GM19372 (cell line): Measurements from ENCODE around the gene VEGFA.

Experiments
- ATAC-seq: cut with Tn5 transposase; IDR thresholded peaks from one replicate; pipeline ENCODE4 v1.9.1; 2021; ENCODE audit warnings: mild to moderate bottlenecking, low read depth, moderate library complexity; ENCODE audit not compliant: unreplicated experiment

VEGFA gene

DNA sequence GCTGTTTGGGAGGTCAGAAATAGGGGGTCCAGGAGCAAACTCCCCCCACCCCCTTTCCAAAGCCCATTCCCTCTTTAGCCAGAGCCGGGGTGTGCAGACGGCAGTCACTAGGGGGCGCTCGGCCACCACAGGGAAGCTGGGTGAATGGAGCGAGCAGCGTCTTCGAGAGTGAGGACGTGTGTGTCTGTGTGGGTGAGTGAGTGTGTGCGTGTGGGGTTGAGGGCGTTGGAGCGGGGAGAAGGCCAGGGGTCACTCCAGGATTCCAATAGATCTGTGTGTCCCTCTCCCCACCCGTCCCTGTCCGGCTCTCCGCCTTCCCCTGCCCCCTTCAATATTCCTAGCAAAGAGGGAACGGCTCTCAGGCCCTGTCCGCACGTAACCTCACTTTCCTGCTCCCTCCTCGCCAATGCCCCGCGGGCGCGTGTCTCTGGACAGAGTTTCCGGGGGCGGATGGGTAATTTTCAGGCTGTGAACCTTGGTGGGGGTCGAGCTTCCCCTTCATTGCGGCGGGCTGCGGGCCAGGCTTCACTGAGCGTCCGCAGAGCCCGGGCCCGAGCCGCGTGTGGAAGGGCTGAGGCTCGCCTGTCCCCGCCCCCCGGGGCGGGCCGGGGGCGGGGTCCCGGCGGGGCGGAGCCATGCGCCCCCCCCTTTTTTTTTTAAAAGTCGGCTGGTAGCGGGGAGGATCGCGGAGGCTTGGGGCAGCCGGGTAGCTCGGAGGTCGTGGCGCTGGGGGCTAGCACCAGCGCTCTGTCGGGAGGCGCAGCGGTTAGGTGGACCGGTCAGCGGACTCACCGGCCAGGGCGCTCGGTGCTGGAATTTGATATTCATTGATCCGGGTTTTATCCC is at the start of gene VEGFA:
VEGFA (plus strand) TSS at position 686 of the 846 bp plus-strand sequence.
- ATAC-seq, result peak; percentile 46

DNA sequence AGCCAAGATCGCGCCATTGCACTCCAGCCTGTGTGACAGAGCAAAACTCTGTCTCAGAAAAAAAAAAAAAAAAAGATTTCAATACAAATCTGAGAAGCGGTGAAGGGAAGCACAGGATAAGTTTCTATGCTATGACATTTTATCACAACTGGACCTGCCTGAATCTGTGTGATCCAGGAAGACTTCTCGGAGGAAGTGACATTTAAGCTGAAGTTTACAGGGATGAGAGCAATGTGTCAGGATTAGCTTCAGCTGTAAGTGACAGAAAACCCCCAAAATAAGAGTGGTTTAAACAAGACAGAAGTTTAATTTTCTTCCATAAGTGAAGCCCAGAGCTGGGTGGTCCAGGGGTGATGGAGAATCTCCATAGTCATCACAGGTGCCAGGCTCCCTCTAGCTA is 49.0 kb upstream of the VEGFA start:
- ATAC-seq, result no peak

DNA sequence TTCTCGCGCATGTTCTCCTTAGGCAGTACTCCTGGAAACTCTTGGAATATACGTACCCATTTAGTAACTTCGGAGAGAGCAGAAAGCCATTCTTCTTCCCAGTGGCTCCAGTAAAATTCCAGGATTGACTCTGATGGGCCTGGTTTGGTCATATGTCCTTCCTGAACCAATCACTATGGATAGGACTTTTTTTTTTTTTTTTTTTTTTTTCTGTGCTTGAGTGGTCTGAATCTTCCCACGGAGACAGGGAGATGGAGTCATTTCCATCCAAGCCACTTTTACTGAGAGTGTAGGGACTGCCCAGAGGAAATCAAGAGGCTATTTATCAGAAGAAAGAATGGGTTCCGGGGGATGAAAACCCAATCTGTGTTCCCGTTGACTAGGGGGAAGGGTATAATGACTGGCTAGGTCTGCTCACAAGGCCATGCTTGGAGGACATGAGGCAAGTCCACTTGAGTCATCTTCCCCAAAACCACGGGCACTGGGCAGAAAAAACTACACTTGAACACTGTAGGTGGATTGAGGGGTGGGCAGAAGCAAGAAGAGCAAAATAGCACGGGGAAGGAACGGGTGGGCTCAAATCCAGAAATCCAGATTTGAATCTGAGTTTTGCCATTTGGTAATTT is 47.0 kb upstream of the VEGFA start:
- no peak for ATAC-seq

DNA sequence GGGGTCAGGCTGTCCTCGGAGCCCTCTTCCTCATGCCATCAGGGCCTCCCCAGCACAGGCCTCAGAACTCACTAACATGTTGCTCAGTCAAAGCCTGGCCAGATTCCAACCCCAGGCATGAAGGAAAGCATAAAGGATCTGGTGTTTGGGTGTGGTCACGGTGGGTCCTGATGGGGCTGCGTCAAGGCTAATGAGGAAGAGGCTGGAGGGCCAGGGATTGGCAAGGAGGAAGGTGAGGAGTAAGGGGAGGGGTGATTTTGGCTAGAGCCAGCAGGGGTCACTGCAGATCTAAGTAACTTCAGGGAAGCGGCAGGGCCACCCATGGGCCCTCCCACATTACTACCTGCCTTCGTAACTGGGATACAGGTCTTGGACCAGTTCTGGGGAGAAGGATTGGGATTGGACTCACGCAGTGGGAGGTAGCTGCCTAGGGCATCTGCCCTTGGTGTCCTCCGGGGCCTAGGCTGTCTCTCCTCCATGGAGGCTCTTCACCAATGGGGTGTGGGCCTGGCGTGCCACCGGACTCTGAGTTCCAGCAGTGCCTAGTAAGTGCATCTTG is 46.2 kb upstream of the VEGFA start:
- ATAC-seq, result no peak

DNA sequence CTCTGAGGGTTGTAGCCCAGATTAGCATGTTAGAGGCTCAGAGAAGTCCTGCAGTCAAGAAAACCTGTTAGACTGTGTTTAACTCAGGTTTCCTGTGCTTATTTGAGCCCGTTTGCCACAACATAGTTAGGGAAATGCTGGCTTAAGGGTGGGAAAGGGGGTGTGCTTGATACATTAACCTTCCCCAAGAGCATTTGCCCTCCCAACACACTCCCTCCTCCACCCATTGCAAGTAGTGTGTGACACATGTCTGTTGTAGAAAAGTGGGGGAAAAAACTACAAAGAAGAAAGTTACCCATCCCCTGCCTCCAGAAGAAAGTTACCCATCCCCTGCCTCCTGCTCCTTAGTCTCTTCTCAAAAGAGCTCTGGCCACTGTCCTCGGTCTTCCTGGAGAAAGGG is 45.7 kb upstream of the VEGFA start:
- ATAC-seq, result no peak

DNA sequence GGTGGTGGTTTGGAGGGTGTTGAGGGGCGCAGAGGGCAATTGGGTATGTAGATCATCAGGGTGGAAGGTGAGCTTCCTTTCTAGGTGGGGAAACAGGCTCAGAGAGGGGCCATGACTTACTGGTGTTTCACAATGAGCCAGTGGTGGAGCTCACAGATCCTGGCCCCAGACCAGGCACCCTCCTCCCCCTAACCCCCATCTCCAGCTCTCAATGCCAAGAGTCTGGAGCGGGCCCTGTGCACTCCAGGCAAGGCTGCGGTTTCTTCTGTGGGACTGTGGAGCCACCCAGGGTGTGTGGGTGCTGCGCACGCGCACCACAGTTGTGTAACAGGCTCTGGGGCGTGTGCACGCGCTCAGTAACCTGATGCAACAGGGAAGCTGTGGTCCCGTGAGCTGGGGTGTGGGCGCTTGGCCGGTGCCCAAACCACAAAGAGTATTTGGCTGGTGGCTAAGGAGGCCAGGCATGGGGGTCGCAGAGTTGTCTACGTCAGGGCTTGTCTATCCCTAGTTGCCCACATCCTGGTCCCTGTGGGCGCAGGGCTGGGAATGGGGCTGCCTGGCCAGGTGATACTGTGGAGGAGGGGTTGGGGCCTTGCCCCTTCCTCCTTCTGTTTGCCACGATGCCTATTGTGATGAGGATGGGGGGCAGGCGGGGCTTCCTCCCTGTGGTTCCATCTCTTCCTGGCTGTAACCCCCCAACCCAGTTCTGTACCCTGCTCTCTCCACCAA is 44.9 kb upstream of the VEGFA start:
- peak; percentile 80 for ATAC-seq

DNA sequence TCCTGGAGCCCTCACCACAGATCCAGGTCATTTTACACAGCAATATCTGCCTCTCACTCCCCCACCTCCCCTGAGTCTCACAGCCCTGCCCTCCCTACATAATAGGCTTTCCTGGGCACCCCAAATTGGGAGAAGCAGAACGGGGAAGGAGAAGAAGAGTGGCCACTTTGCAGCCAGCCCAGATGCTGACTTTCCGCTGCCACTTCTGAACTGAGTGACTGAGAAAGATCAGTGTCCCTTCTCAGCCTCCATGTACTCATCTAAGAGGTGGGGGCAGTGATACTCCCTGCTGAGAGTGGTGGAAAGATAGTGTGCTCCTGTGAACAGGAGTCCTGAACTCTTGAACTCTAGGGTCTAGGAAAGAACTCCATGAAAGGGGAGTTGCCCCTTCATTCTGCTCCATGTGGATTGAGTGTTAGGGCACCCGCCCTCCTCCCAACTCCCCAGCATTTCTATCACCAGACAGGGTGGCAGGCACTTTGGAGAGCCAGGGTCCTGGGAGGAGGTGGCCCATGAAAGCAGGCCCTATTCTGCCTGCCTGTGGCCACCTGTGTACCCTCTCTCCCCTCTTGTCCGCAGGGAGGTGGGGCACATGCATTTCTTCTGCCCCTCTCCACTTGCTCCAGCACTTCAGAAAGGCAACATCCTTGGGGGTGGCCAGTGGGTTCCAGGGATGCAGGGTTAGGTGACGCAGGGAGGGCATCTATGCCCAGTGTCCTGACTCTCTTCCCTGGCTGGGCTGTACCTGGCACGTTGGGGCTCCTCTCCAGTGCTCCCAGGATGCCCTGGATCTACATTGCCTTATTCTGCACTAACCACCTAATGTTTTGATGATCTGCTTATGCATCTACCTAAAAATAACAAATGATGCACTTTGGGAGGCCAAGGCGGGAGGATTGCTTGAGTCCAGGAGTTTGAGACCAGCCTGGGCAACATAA is 44.1 kb upstream of the VEGFA start:
- ATAC-seq, result no peak

DNA sequence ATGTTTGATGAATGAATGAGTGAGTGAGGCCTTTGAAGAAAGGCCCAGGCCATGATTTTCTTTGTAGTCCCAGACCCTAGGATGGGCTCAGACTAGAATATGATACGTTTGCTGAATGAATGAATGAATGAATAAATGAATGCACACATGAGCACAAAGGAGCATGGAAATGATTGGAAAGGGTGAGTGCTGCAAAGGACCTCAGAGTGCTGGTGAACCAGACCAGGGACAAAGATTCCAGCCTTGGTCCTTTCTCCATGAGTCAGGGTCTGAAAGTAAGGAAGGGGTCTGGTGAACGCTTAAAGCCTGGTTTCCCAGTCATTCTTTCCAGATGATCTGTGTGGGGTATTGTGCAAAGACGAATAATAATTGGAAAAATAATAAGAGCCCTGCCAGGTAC is 42.4 kb upstream of the VEGFA start:
- no peak for ATAC-seq

DNA sequence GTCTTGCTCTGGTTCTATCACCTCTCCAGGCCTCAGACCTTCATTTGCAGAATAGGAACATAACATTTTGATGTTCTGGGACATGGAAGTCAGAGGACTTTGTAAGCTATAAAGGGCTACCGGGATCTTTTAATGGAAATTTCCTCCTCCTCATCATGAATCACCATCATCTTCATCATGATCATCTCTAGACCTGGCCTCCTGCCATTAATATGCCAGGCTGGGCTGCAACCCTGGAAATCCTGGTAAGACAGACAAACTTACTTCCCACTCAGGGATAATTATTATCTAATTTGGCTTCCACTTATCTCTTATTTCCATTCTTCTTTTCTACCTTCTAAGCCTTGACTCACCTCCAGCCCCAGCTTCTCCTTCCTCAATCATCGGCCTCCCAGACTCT is 41.4 kb upstream of the VEGFA start:
- ATAC-seq, result no peak

DNA sequence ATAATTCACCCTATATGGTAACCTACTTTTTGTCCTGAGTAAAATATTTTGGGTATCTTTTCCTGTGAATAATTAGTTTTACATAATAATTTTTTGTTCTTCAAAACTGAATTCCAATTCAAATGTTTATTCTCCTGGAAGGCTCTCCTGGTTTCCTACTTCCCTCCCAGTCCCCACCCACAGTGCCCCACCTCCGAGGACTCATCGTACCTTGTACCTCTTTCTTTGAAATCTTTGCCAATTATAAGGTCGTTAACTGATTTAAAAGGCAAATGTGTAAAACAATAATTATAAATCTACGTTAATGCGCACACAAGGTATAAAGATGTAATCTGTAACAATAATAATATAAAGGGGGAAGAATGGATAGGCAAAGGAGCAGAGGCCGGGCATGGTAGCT is 40.5 kb upstream of the VEGFA start:
- no peak for ATAC-seq

DNA sequence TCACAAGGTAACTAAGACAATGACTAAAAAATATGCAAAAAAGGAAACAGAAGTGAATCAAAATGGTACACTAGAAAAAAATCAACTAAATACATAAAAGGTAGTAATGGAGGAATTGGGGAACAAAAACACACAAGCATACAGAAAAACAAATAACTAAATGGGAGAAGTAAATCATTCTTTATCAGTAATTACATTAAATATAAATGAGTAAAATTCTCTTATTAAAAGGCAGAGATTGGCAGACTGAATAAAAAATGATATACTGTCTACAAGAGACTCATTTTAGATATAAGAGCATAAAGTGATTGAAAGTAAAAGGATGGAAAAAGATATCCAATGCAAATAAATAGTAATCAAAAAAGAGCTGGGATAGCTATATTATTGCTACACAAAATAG is 39.4 kb upstream of the VEGFA start:
- ATAC-seq, result no peak

DNA sequence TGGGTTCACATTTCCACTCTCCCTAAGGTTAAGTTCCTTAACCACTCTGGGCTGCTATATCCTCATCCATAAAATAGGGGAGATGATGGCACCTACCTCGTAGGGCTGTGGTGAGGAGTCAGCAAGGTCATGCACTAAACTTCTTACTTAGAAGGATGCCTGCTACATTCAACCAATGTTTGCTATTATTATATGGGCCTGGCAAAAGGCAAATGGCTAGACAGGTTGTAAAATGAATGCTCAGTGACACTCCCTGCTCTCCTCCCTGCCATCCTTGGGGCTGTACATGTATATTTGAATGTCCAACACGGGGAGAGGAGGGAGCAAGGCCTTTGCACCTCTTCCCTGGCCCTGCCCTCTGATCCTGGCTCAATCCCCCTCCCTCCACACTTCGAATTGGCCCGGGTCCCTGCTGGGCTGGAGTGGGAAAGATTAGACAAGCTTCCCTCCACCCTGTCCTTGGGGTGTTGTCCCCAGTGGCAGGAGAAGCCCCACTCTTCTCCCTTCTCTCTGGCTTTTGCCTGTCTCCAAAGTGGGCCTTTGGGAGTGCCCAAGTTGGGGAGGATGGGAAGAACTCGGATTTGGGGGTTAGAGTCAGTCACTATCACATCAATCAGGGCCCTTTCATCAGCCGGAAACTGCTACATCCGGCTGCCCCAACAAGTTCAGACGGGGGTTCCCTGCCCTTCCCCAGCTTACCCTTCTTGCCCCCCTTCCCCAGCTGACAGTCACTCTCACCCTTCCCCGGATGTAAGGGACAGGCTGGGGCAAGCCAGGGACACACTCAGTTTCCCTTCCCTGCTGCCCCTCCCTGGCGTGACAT is 36.3 kb upstream of the VEGFA start:
- ATAC-seq, result no peak

DNA sequence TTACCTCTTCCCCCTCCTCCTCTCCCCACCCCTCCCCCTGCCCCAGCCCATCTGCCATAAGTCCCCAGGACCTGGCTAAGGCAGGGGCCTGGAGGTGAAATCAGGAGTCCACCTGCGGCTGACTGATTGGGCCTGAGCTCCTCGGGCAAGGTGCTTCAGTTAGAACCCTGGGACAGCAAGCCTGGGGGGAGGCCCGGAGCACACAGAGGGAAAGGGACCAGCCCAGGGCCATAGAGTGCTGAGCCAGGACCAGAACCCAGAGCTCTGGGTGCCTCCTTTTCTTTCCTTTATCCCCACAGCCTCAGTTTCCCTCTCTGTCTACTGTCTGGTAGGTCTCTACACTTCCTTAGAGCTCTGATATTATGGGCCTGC is 35.7 kb upstream of the VEGFA start:
- no peak for ATAC-seq

DNA sequence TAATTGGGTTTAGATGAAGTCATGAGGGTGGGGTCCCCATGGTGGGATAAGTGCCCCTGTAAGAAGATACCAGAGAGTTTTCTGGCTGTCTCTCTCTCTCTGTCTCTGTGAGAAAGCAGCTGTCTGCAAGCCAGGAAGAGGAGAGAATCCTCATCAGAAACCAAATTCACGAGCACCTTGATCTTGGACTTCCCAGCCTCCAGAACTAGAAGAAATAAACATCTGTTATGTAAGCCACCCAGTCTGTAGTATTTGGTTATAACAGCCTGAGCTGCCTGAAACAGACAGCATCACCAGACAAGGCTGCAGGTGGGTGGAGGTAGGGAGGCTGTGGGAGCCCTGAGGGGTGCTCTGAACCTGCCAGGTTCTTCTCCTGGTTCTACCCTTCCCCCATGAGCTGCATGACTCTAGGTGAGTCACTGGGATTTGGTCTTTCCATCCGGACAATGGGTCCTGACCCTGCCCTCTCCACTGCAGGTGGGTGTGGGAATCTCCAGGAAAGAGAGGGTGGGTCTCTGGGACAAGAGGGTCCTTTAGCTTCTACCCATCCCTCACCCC is 34.3 kb upstream of the VEGFA start:
- ATAC-seq, result no peak

DNA sequence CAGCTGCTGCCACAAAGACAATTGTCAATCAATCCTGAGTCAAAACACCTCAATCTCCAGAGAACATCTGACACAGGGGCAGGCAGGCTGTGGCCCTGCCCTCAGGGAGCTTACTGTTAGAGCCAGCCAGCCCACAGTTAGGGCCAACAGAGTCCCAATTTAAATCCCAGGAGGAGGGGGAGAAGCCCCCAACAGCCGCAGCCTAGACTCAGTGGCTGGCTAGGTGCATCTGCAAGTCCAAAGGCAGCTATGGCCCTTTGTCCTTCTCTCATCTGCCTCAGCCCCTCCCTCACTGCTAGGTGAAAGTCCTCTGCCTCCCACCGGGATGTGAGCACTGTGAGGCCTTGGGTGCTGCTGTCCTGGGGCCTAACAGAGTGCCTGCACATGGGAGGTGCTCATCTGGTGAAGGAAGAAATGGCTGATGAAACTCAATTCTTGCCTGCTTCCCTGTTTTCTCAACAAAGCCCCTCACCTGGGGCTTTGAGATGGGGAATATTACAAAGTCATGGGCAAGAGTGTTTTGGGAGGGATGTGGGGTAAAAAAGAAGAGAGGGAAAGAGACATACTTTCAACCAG is 33.7 kb upstream of the VEGFA start:
- no peak for ATAC-seq

DNA sequence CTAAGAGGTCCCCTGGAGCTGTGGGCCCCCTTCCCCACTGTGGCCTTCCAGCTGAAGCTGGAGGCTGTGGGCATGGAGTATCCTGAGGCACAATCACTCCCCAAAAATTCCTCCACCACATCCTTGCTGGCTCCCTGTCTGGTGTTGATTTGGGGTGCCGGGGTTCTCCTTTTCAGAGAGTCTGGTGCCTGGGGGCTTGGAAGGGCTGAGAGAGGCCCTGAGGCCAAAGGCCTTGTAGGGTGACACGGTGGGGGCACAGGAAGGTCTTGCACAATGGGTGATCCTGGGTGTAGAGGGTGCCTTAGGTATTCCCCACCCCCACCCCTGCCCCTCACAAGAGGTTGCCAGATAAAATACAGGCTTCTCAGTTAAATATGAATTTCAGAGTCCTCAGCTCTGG is 33.2 kb upstream of the VEGFA start:
- no peak for ATAC-seq

DNA sequence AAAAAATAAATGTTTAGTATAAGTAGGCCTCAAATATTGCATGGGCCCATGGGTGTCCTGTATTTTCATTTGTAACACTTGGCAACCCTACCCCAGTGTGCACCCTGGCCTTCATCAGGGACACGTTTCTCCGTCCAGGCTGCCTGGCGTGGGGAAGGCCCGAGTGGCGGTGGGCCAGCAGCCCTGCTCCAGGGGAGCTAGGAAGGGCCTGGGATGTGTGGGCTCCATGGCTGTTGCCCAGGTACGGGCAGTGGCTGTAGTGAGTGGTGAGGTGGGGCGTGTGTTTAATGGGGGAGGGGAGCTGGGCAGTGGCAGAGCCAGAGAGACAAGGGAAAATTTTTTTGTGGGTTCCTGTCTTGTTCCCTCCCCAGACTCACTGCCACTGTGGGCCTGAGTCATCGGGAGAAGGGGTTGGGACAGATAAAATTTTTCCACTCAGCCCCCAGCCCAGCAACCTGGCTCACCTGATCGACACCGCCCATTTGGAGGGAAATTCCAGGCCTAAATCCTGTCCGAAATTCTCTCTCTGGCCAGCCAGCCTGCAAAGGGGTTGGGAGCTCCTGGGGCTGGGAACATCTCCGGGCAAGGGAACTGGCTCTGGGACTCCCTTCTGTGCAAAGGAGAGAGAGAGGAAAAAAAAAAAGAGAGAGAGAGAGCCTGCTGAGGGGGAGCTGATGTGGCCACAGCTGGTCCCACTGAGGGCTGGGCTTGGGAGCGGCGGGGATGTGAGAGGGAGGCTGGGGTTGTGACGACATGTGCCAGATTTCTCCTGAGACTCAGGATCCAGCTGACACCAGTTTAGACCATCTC is 32.5 kb upstream of the VEGFA start:
- no peak for ATAC-seq

DNA sequence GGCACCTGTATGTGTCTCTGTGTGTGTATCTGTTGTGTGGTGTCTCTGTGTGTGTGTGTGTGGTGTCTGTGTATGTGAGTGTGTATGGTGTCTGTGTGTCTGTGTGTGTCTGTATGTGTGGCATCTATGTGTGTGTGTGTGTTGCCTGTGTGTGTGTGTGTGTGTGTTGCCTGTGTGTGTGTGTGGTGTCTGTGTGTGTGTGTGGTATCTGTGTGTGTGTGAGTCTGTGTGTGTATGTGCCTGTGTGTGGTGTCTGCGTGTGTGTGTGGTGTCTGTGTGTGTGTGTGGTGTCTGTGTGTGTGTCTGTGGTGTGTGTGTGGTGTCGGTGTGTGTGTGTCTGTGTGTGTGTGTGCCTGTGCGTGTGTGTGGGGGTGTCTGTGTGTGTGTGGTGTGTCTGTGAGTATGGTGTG is 31.7 kb upstream of the VEGFA start:
- no peak for ATAC-seq
